K562 (cell line): ENCODE data around the gene FAM83B. TPM values are rescaled to one million over a fixed set of nuclear protein-coding genes. Genes with fewer than 3 reads are reported as not detected.

Source experiments
- ATAC-seq: fragments of 200-7000 bp; cut with Tn5 transposase; 3 replicates; pipeline ENCODE4 v1.9.1; 2020; ENCODE audit warnings: moderate library complexity
- BruUV-seq: library from RNA; stranded (reverse); fragments of 400-500 nt; replicated peaks from 2 replicates; lab custom pipeline; 2021; lab: Mats Ljungman, UMichigan
- CTCF ChIA-PET: fragments of 300-600 bp; formaldehyde crosslinking; extraction: SDS; loops from one replicate; lab custom pipeline; 2021; ENCODE audit warnings: low intra/inter-chr PET ratio; lab: Yijun Ruan, JAX
- POLR2A ChIA-PET: fragments of 300-600, 350-650 bp; sonication (Branson Sonifier 250); formaldehyde crosslinking; extraction: SDS; loops from one replicate; lab custom pipeline; 2021; ENCODE audit warnings: antibody characterized with exemption, inconsistent platforms; lab: Yijun Ruan, JAX
- DNase-seq, 4 experiments: peaks; one replicate each; pipeline versions ENCODE4 v3.0.0 to v3.0.0-alpha.2; 2011 to 2018; ENCODE audit warnings: low spot score in 3 of 4, mixed read lengths in 3 of 4; ENCODE audit errors: extremely low read depth in 1 of 4
- FAIRE-seq: peaks from 2 replicates; lab custom pipeline; 2011; peaks lifted over from hg19 to GRCh38; lab: Jason Lieb, UNC
- H2AFZ ChIP-seq: 2 replicates; pipeline ENCODE4 v1.6.0; 2011; ENCODE audit warnings: low read depth, low read length, control low read depth, inconsistent platforms
- H3K27ac ChIP-seq: fragments of 200-600 bp; 3 replicates; pipeline ENCODE4 v1.8.0; 2011; ENCODE audit warnings: low read depth, mild to moderate bottlenecking, control low read depth, inconsistent platforms, low read length, moderate library complexity, mixed read lengths; ENCODE audit errors: extremely low read depth
- H3K27me3 ChIP-seq, 2 experiments: fragments of 300-600 bp in 1 of 2; 2 replicates in 1 of 2; 3 replicates in 1 of 2; pipeline versions ENCODE4 v1.6.0 to v1.8.0; 2011; ENCODE audit warnings: inconsistent platforms in 2 of 2, low read length in 2 of 2, mild to moderate bottlenecking in 1 of 2, mixed read lengths in 1 of 2, moderate library complexity in 1 of 2; ENCODE audit not compliant: control insufficient read depth in 2 of 2, insufficient read depth in 2 of 2
- H3K36me3 ChIP-seq: fragments of 300-600 bp; 3 replicates; pipeline ENCODE4 v1.8.0; 2011; ENCODE audit warnings: mild to moderate bottlenecking, low read length, inconsistent platforms; ENCODE audit not compliant: control insufficient read depth, insufficient read depth
- H3K4me1 ChIP-seq, 2 experiments: fragments of 200-600 bp in 1 of 2; replicated peaks in 1 of 2; 2 replicates in 1 of 2; 3 replicates in 1 of 2; pipeline versions ENCODE4 v1.5.1 to v1.8.0; 2011; ENCODE audit warnings: inconsistent platforms in 2 of 2, low read length in 2 of 2, mild to moderate bottlenecking in 1 of 2, mixed read lengths in 1 of 2, moderate library complexity in 1 of 2; ENCODE audit not compliant: control insufficient read depth in 2 of 2, insufficient read depth in 2 of 2
- H3K4me2 ChIP-seq: 2 replicates; pipeline ENCODE4 v1.6.1; 2011; ENCODE audit warnings: low read length, control low read depth, inconsistent platforms, mixed read lengths; ENCODE audit not compliant: insufficient read depth
- H3K4me3 ChIP-seq: fragments of 200-600 bp; sonication (generic), shearing (Covaris generic); 2 replicates; pipeline ENCODE4 v1.5.1; 2016; ENCODE audit warnings: control low read depth, inconsistent platforms
- H3K79me2 ChIP-seq: fragments of 200-600 bp; 3 replicates; pipeline ENCODE4 v1.8.0; 2011; ENCODE audit warnings: low read length, inconsistent platforms; ENCODE audit not compliant: control insufficient read depth, insufficient read depth
- H3K9ac ChIP-seq, 2 experiments: 2 replicates each; pipeline versions ENCODE4 v1.6.0 to v1.6.1; 2011; ENCODE audit warnings: low read depth in 2 of 2, low read length in 2 of 2, control low read depth in 1 of 2, inconsistent platforms in 1 of 2, mild to moderate bottlenecking in 1 of 2, mixed read lengths in 1 of 2; ENCODE audit not compliant: insufficient read depth in 1 of 2
- H3K9me1 ChIP-seq: one replicate; pipeline ENCODE4 v1.6.0; 2011; ENCODE audit warnings: inconsistent platforms, mild to moderate bottlenecking, low read length, moderate library complexity; ENCODE audit not compliant: control insufficient read depth, insufficient read depth
- H3K9me3 ChIP-seq: replicated peaks from 2 replicates; pipeline ENCODE4 v1.5.1; 2011; ENCODE audit warnings: low read depth, low read length, inconsistent platforms; ENCODE audit not compliant: control insufficient read depth, insufficient read depth
- H4K20me1 ChIP-seq: replicated peaks from 2 replicates; pipeline ENCODE4 v1.6.1; 2011; ENCODE audit warnings: low read length, inconsistent platforms, mixed read lengths; ENCODE audit not compliant: control insufficient read depth, insufficient read depth
- E2F8 ChIP-seq: fragments of 450-650 bp; IDR thresholded peaks from 2 replicates; pipeline ENCODE4 v1.7.1; 2018; ENCODE audit warnings: mild to moderate bottlenecking, low read depth; ENCODE audit not compliant: partially characterized antibody
- ETS1 ChIP-seq: conservative IDR thresholded peaks from 2 replicates; pipeline ENCODE4 v1.6.1; 2011; ENCODE audit warnings: low read depth, mild to moderate bottlenecking, low read length; ENCODE audit not compliant: control insufficient read depth
- L3MBTL2 ChIP-seq: fragments of 450-650 bp; IDR thresholded peaks from 2 replicates; pipeline ENCODE4 v1.6.1; 2016; ENCODE audit warnings: mild to moderate bottlenecking, moderate library complexity
- MAZ ChIP-seq, 2 experiments: fragments of 450-650 bp in 1 of 2; sonication (generic) in 1 of 2; formaldehyde crosslinking; IDR thresholded peaks in 1 of 2; conservative IDR thresholded peaks in 1 of 2; 2 replicates each; pipeline versions ENCODE4 v1.4.0 to v1.5.0; 2020; ENCODE audit warnings: mild to moderate bottlenecking in 1 of 2, missing genetic modification reagents in 1 of 2
- MCM5 ChIP-seq: fragments of 450-650 bp; IDR thresholded peaks from 2 replicates; pipeline ENCODE4 v1.6.1; 2016; ENCODE audit warnings: low read depth
- SIRT6 ChIP-seq: IDR thresholded peaks from one replicate; pipeline ENCODE4 v1.6.1; 2012; ENCODE audit warnings: low read depth, mild to moderate bottlenecking, control low read depth, inconsistent platforms, low read length, moderate library complexity
- SNIP1 ChIP-seq: fragments of 450-650 bp; IDR thresholded peaks from 2 replicates; pipeline ENCODE4 v1.7.1; 2017; ENCODE audit warnings: low read depth, mild to moderate bottlenecking
- TBP ChIP-seq: optimal IDR thresholded peaks from 2 replicates; pipeline ENCODE3; 2011; ENCODE audit warnings: low read depth, low read length, improper control_type of control experiment
- THRA ChIP-seq: fragments of 450-650 bp; IDR thresholded peaks from 2 replicates; pipeline ENCODE4 v1.6.1; 2017; ENCODE audit warnings: mild to moderate bottlenecking, moderate library complexity
- TOE1 ChIP-seq, 2 experiments: fragments of 450-650 bp in 1 of 2; sonication (generic) in 1 of 2; formaldehyde crosslinking in 1 of 2; IDR thresholded peaks; 2 replicates each; pipeline versions ENCODE4 v1.7.1 to v1.8.0; 2016 to 2022; ENCODE audit warnings: borderline replicate concordance in 2 of 2, mild to moderate bottlenecking in 2 of 2, antibody characterized with exemption in 1 of 2, inconsistent platforms in 1 of 2, low read depth in 1 of 2, missing genetic modification reagents in 1 of 2, moderate library complexity in 1 of 2
- ZBTB43 ChIP-seq: sonication (generic); formaldehyde crosslinking; IDR thresholded peaks from 2 replicates; pipeline ENCODE4 v1.8.0; 2023; ENCODE audit warnings: mild to moderate bottlenecking, missing genetic modification reagents
- ZNF280A ChIP-seq: fragments of 450-650 bp; IDR thresholded peaks from 2 replicates; pipeline ENCODE4 v1.6.1; 2018; ENCODE audit warnings: mild to moderate bottlenecking, low read depth; ENCODE audit not compliant: partially characterized antibody
- WGBS: fragments of 100-300 bp; shearing (Covaris generic); methylation state at CpG from one replicate; pipeline ENCODE4 v1.1.6; 2016; ENCODE audit warnings: low coverage, mixed read lengths; ENCODE audit not compliant: insufficient coverage; ENCODE audit errors: missing lambda C conversion rate; 5-methylcytosine and 5-hydroxymethylcytosine counted together
- in situ Hi-C: fragments of 300-500 bp; cut with MboI; formaldehyde crosslinking; loops from 4 replicates; pipeline ENCODE4 v1.15.0; 2018; ENCODE audit warnings: inconsistent platforms, mixed read lengths
- intact Hi-C: fragments of 100-400 bp; cut with micrococcal nuclease; formaldehyde crosslinking; loops from 2 replicates; pipeline ENCODE4 v1.14.2; 2022
- polyA plus RNA-seq, 8 experiments: library from polyadenylated mRNA; depleted of rRNA in 4 of 8; stranded (reverse) in 5 of 8; unstranded in 3 of 8; fragments of >200 nt; fragmentation: Nextera tagmentation in 2 of 8; fragmentation: Illumina TruSeq in 1 of 8; extraction: Ambion mirVana in 2 of 8; extraction: Trizol in 1 of 8; gene quantifications; 2 replicates each; pipeline versions ENCODE4 v1.2.1 to v1.2.3, GENCODE V29; 2011 to 2014; ENCODE audit warnings: inconsistent platforms in 1 of 8, missing spikeins in 1 of 8
- total RNA-seq, 7 experiments: library from RNA; depleted of rRNA in 6 of 7; stranded (reverse); fragments of >200 nt in 6 of 7; fragmentation: Illumina TruSeq in 2 of 7; extraction: Trizol in 2 of 7; gene quantifications; 2 replicates each; pipeline versions ENCODE4 v1.2.1 to v1.2.3, GENCODE V29; 2011 to 2021; ENCODE audit warnings: low replicate concordance in 1 of 7

Gene FAM83B
- total and polyA plus RNA-seq, 9 of the 15 experiments (the other 6 are each of a cell fraction or from before 2014, with no cell fraction given): not detected

GRCh38 chr6:54920628-54921027 is 74.1 kb downstream of the FAM83B start:
- Histone ChIP-seq H3K4me1 (no peaks in the 10 kb centered on the region), H2AFZ (no peak overlapping the region), H3K27me3 (no peaks in the 10 kb centered on the region), H3K27ac (no peak overlapping the region), H4K20me1 (no peaks in the 10 kb centered on the region), H3K9ac (no peak overlapping the region), H3K4me2 (no peak overlapping the region), H3K4me3 (no peak overlapping the region), H3K36me3 (no peaks in the 10 kb centered on the region), H3K9me1 (no peaks in the 10 kb centered on the region), H3K9me3 (no peaks in the 10 kb centered on the region), H3K79me2 (no peaks in the 10 kb centered on the region)
- BruUV-seq: no TSS peak
- CTCF ChIA-PET: no interaction called here
- POLR2A ChIA-PET: no interaction called here
- in situ Hi-C loops: no loop called here
- no peak for DNase-seq
- intact Hi-C loops: no loop called here
- FAIRE-seq: no peak
- WGBS: 33% methylated on average over 1 of the region's 1 CpG
- no peak for ATAC-seq
- TF ChIP-seq THRA (no peak), MAZ (CRISPR knock-in tag; conservative IDR thresholded peaks at IDR 0.05 in 1 of 2, IDR thresholded peaks at IDR 0.05 in 1 of 2) (no peak), E2F8 (no peak), SIRT6 (no peak), MCM5 (no peak), TBP (no peak), TOE1 (IDR thresholded peaks at IDR 0.05; ENCODE audit: borderline replicate concordance) (no peak), TOE1 (CRISPR knock-in tag; IDR thresholded peaks at IDR 0.05; ENCODE audit: borderline replicate concordance, low read depth) (no peak), ZBTB43 (no peak), SNIP1 (no peak), ETS1 (no peak), ZNF280A (no peak), L3MBTL2 (no peak)
